Activated naive CD4-positive, alpha-beta T cell (primary cell): ENCODE results near the gene SNRPA.
A peak's percentile ranks its signal among the peaks of the same experiment; 100 is the strongest.
"Not testable (repeated sequence)": the region's sequence is repeated elsewhere in the genome, so short reads cannot be mapped to it uniquely, and the experiment has no call there.

ENCODE experiments used
- DNase-seq, 4 experiments: peaks; one replicate each; lab custom pipeline; 2025; lab: John Stamatoyannopoulos, UW

Gene SNRPA

GRCh38 chr19:40802300-40803169 lies 51.5 kb downstream of the SNRPA start:
- no peak for DNase-seq

- DNase-seq = no peak
Measured at GRCh38 chr19:40803170-40803856, 52.3 kb downstream of the SNRPA start.

DNA sequence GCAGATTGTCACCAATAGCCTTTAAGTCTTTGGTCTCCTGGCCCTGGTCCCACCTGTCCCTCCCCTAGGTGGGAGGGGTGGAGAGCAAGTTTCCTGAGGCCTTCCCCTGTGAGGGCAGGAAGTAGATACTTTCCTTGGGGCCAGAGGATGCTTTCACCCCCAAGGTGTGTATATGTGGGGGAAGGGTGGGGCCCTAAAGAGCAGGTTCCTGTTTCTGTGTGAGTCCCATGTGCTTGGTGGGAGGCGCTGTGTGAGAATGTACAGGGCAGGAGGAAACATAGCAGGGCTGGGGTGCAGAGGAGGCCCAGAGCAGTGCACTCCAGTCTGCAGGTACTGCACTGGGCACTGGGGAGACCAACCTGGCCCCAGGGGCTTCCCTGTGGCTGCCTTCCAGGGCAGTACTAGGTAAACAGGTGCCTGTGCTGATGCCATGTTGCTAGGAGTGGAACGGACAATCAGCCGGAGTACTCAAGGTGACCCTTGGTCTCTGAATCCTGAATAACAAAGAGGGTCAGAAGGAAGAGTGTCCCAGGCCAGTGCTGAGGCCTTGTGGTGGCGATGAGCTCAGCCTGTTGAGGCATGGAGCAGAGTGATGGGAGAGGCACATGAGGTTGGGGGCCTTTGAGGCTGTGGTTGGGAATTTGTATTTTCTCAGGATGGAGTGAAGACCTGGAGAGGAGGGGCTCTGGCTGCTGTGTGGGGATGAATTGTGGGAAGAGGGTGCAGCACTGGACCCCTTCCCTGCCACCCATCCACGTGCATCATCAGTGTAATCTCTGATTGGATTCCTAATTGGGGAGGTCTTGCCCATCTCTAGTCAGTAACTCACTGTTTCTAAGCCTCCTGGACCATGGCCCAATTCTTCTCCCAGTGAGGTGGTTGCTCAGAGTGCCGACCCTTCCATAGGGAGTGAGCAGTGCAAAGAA lies 53.1 kb downstream of the SNRPA start:
- peak in 2 of 4 experiments; percentile 44 to 59 for DNase-seq

- no peak for DNase-seq
Measured at GRCh38 chr19:40804783-40805242, 53.8 kb downstream of the SNRPA start.

GRCh38 chr19:40805258-40805868 lies 54.4 kb downstream of the SNRPA start:
- peak in 2 of 4 experiments; percentile 23 to 30 for DNase-seq

GRCh38 chr19:40806423-40807146 lies 55.6 kb downstream of the SNRPA start:
- DNase-seq = peak in 3 of 4 experiments; percentile 44 to 66 (median 54)

- no peak for DNase-seq
Measured at GRCh38 chr19:40807147-40808020, 56.4 kb downstream of the SNRPA start.

- DNase-seq = no peak
Measured at GRCh38 chr19:40808021-40808325, 57.0 kb downstream of the SNRPA start.

DNA sequence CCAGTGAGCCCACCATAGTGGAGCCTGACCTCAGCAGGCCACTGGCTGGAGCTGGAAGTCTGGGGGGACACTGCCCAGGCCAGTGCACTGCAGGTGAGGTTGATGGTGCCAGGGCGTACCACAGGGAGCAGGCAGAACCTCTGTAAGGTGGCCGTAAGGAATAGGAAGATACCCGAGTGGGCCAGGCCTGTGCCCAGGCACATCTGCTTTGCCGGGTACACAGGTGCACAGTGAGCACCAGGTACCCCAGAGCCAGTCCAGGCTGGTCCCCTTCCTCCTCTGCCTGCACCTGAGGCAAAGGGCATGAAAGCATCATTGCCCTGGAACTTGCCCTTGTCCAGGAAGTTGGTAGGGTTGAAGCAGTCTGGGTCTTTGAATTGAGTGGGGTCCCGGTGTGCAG lies 57.5 kb downstream of the SNRPA start:
- DNase-seq = no peak

GRCh38 chr19:40809358-40810086 lies 58.5 kb downstream of the SNRPA start:
- no peak for DNase-seq

- DNase-seq = no peak
Measured at GRCh38 chr19:40810160-40810559, 59.2 kb downstream of the SNRPA start.

- DNase-seq = peak in 2 of 4 experiments; percentile 31 to 38
Measured at GRCh38 chr19:40810649-40811408, 59.8 kb downstream of the SNRPA start.

DNA sequence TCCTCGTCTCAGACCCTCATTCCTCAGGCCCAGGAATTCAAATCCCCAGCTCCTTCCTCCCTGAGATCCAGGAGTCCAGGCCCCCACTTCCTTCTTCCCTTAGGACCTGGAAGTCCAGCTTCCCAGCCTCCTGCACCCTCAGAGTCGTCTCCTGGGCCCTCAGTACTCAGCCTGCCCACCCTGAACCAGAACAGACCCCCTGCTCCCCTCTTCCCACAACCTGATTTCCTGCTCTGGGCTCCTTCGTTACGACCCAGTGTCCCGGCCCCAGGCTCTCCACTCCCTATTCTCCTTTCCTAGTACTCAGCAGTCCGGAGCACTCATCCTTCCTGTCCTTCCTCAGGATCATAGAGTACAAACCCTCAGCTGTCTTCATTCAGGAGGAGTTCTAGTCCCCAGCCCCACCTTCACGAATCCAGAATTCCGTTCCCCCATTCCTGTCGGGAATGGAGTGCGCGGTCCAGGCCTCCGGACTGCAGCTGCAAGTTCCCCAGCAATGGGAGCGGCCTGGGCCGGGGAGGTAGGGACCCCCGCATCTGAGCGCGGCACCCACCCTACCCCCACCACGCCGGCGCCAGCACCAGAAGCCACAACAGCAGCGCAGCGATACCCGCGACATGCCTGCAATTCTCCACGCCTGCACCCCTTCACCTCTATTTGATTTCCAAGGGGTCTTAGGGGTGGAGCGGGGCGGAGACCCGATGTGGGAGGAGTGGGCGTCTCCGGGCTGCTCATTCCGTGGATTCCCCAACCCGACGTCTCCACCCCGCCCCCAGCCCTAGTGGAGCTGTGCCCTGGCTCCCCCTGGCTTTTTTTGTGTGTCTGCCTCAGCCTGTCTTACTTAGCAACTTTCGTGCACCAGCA lies 60.7 kb downstream of the SNRPA start:
- DNase-seq = peak in 2 of 4 experiments; percentile 23 to 24

DNA sequence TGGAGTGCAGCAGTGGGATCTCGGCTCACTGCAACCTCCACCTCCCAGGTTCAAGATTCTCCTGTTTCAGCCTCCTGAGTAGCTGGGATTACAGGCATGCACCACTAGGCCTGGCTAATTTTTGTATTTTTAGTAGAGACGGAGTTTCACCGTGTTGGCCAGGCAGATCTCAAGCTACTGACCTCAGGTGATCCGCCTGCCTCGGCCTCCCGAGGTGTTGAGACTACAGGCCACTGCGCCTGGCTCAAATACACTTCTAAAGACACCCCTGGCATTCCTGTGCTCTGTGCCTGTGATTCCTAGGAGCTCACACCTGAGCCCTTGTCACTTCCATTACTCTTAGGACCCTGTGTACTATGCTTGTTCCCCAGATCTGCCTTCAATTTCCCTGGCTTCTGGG lies 61.6 kb downstream of the SNRPA start:
- not testable (repeated sequence) for DNase-seq

DNA sequence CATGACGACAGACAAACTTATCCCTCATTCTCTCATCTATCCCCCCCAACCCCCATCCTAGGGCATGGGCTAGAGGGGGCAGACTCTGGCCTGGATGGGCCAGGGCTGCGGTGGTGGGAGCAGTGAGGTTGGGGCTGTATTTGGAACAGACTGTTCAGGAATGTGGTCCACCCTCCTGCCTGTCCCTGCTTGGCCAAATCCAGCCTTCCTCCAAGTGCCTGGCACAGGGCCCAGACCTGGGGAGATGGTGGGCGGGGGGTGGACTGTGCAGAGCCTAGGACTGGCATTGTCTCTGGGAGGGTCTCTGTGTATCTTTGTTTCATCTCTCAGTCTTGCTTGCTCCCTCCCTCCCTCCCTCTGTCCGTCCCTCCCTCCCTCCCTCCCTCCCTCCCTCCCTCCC lies 62.2 kb downstream of the SNRPA start:
- DNase-seq = no peak
